Measurements from ENCODE around the gene DEUP1. TPM values are rescaled to one million over a fixed set of nuclear protein-coding genes. Genes with fewer than 3 reads are reported as not detected.
"Not testable (repeated sequence)": the region's sequence is repeated elsewhere in the genome, so short reads cannot be mapped to it uniquely, and the experiment has no call there.

The DEUP1 gene
- polyA plus RNA-seq (2013, experiment 1 of 2; ENCODE audit: insufficient read length): 0.07 TPM
- 0.16 TPM for polyA plus RNA-seq (2013, experiment 2 of 2; ENCODE audit: insufficient read length)

- peak; percentile 42 for DNase-seq
Measured at GRCh38 chr11:93330446-93330984, at the start of gene DEUP1. Gene DEUP1, plus strand, starts transcription at chr11:93330742. Its CDS starts 1,518 bp downstream, at chr11:93332260.

GRCh38 chr11:93285430-93285829, 45.1 kb upstream of the DEUP1 start:
- DNase-seq: no peak

GRCh38 chr11:93287434-93287833, 43.1 kb upstream of the DEUP1 start:
- DNase-seq: no peak

GRCh38 chr11:93288079-93288478, 42.5 kb upstream of the DEUP1 start:
- DNase-seq: no peak

- DNase-seq: no peak
Measured at GRCh38 chr11:93288767-93289166, 41.8 kb upstream of the DEUP1 start.

- no peak for DNase-seq
Measured at GRCh38 chr11:93289782-93290463, 40.6 kb upstream of the DEUP1 start.

GRCh38 chr11:93291110-93291509, 39.4 kb upstream of the DEUP1 start:
- no peak for DNase-seq

GRCh38 chr11:93291898-93292297, 38.6 kb upstream of the DEUP1 start:
- no peak for DNase-seq

GRCh38 chr11:93295921-93296575, 34.5 kb upstream of the DEUP1 start:
- DNase-seq: no peak

- DNase-seq: no peak
Measured at GRCh38 chr11:93303689-93304088, 26.9 kb upstream of the DEUP1 start.

GRCh38 chr11:93314399-93314798, 16.1 kb upstream of the DEUP1 start:
- DNase-seq: not testable (repeated sequence)

GRCh38 chr11:93319224-93319839, 11.2 kb upstream of the DEUP1 start:
- no peak for DNase-seq

- DNase-seq: no peak
Measured at GRCh38 chr11:93320230-93320629, 10.3 kb upstream of the DEUP1 start.

GRCh38 chr11:93322207-93322606, 8.3 kb upstream of the DEUP1 start:
- DNase-seq: no peak

GRCh38 chr11:93323747-93324146, 6.8 kb upstream of the DEUP1 start:
- no peak for DNase-seq

- DNase-seq: no peak
Measured at GRCh38 chr11:93324500-93324899, 6.0 kb upstream of the DEUP1 start.

- DNase-seq: no peak
Measured at GRCh38 chr11:93326681-93327080, 3.9 kb upstream of the DEUP1 start.

GRCh38 chr11:93329936-93330445, 551 bp upstream of the DEUP1 start:
- DNase-seq: no peak

- no peak for DNase-seq
Measured at GRCh38 chr11:93340223-93340622, 9.7 kb downstream of the DEUP1 start.

- DNase-seq: no peak
Measured at GRCh38 chr11:93344855-93345333, 14.4 kb downstream of the DEUP1 start.

- no peak for DNase-seq
Measured at GRCh38 chr11:93348930-93349329, 18.4 kb downstream of the DEUP1 start.

- no peak for DNase-seq
Measured at GRCh38 chr11:93350835-93351234, 20.3 kb downstream of the DEUP1 start.

GRCh38 chr11:93359396-93359795, 28.9 kb downstream of the DEUP1 start:
- no peak for DNase-seq

Data from fibroblast of skin of scalp (primary cell).